ENCODE measurements around the gene CDK9. TPM values are rescaled to one million over a fixed set of nuclear protein-coding genes. Genes with fewer than 3 reads are reported as not detected.
A peak's percentile ranks its signal among the peaks of the same experiment; 100 is the strongest.
"Not testable (repeated sequence)": the region's sequence is repeated elsewhere in the genome, so short reads cannot be mapped to it uniquely, and the experiment has no call there.

CDK9 gene
- total and polyA plus RNA-seq, 7 donors, result 26.5 to 46.1 (median 39.3) TPM

GRCh38 chr9:127777368-127777980 lies 8.4 kb upstream of the CDK9 start:
- no peak for TF ChIP-seq CTCF (IDR thresholded peaks at IDR 0.05)
- Histone ChIP-seq H3K27ac (no peak overlapping the region), H3K4me3 (peak overlapping the region; percentile 38), H3K4me1 (no peaks in the 10 kb centered on the region), H3K9me3 (no peaks in the 10 kb centered on the region), H3K36me3 (ENCODE audit: insufficient read depth in 1 of 2, low read depth in 1 of 2) (no peaks in the 10 kb centered on the region), H3K27me3 (ENCODE audit: insufficient read depth in 3 of 3, low read length in 2 of 3) (no peaks in the 10 kb centered on the region)
- DNase-seq, result no peak
- 79 to 83% (median 82%) methylated on average over 17 to 18 of the region's 18 CpGs for WGBS, 3 donors
- intact Hi-C loops (cut with DNase I), result no loop called here
- ATAC-seq, result no peak

- Histone ChIP-seq H3K9me3 (no peaks in the 10 kb centered on the region), H3K27me3 (ENCODE audit: insufficient read depth in 3 of 3, low read length in 2 of 3) (no peaks in the 10 kb centered on the region), H3K4me1 (peaks cover 2% of the 10 kb centered on the region), H3K36me3 (ENCODE audit: insufficient read depth in 1 of 2, low read depth in 1 of 2) (no peaks in the 10 kb centered on the region), H3K27ac (peak within 1 kb of the TSS; percentile 23), H3K4me3 (peak within 1 kb of the TSS; percentile 26)
- 48 to 59% (median 49%) methylated on average over 12 to 13 of the region's 13 CpGs for WGBS, 3 donors
- intact Hi-C loops (cut with DNase I), result no loop called here
- ATAC-seq, result peak; percentile 12 to 40 (median 28)
- DNase-seq, result peak in 1 of 2 donors; percentile 75
- no peak for TF ChIP-seq CTCF (IDR thresholded peaks at IDR 0.05)
Observed at GRCh38 chr9:127778280-127779135, 7.3 kb upstream of the CDK9 start, which contains the start of gene SH2D3C. Gene SH2D3C (minus strand): TSS chr9:127778666. CDS start chr9:127778627, 39 bp downstream.

- H3K9me3 ChIP-seq, result no peaks in the 10 kb centered on the region
- peak overlapping the region; percentile 23 for H3K27ac ChIP-seq
- no peak for DNase-seq
- no peaks in the 10 kb centered on the region for H3K36me3 ChIP-seq (ENCODE audit: insufficient read depth in 1 of 2, low read depth in 1 of 2)
- WGBS, 3 donors, result 56 to 57% (median 56%) methylated on average over 17 of the region's 17 CpGs
- no peaks in the 10 kb centered on the region for H3K27me3 ChIP-seq (ENCODE audit: insufficient read depth in 3 of 3, low read length in 2 of 3)
- H3K4me1 ChIP-seq, result peaks cover 5% of the 10 kb centered on the region
- ATAC-seq, result peak; percentile 7 to 53 (median 30)
- TF ChIP-seq CTCF (IDR thresholded peaks at IDR 0.05), result no peak
- intact Hi-C loops (cut with DNase I), result no loop called here
- no peak overlapping the region for H3K4me3 ChIP-seq
Observed at GRCh38 chr9:127779136-127779981, 6.5 kb upstream of the CDK9 start.

- H3K36me3 ChIP-seq (ENCODE audit: insufficient read depth in 1 of 2, low read depth in 1 of 2), result no peaks in the 10 kb centered on the region
- no peaks in the 10 kb centered on the region for H3K27me3 ChIP-seq (ENCODE audit: insufficient read depth in 3 of 3, low read length in 2 of 3)
- H3K4me1 ChIP-seq, result peaks cover 5% of the 10 kb centered on the region
- H3K4me3 ChIP-seq, result no peak overlapping the region
- intact Hi-C loops (cut with DNase I), result loop anchor here in 1 of 2 donors (10.0 kb wide), 1 partner anchor 144 kb away; no protein-coding TSS in a partner anchor
- no peak for TF ChIP-seq CTCF (IDR thresholded peaks at IDR 0.05)
- H3K9me3 ChIP-seq, result no peaks in the 10 kb centered on the region
- no peak overlapping the region for H3K27ac ChIP-seq
- no peak for DNase-seq
- no peak for ATAC-seq
- WGBS, 3 donors, result 73 to 77% (median 75%) methylated on average over 17 to 20 of the region's 20 CpGs
Observed at GRCh38 chr9:127780126-127780885, 5.5 kb upstream of the CDK9 start.

- H3K4me3 ChIP-seq; H3K27ac ChIP-seq; DNase-seq; ATAC-seq; H3K9me3 ChIP-seq; H3K36me3 ChIP-seq (ENCODE audit: insufficient read depth in 1 of 2, low read depth in 1 of 2); H3K27me3 ChIP-seq (ENCODE audit: insufficient read depth in 3 of 3, low read length in 2 of 3); H3K4me1 ChIP-seq: not testable (repeated sequence)
- intact Hi-C loops (cut with DNase I), result loop anchor here in 1 of 2 donors (10.0 kb wide), 1 partner anchor 144 kb away; no protein-coding TSS in a partner anchor
- 91 to 97% (median 95%) methylated on average over 9 of the region's 9 CpGs for WGBS, 3 donors
Observed at GRCh38 chr9:127780909-127781308, 4.9 kb upstream of the CDK9 start.

Measured in psoas muscle (tissue), 8 donors.